ENCODE data around the gene LITAFD. TPM values are rescaled to one million over a fixed set of nuclear protein-coding genes. Genes with fewer than 3 reads are reported as not detected.

The LITAFD gene
- total RNA-seq, 4 donors from 2014 or later: not detected

DNA sequence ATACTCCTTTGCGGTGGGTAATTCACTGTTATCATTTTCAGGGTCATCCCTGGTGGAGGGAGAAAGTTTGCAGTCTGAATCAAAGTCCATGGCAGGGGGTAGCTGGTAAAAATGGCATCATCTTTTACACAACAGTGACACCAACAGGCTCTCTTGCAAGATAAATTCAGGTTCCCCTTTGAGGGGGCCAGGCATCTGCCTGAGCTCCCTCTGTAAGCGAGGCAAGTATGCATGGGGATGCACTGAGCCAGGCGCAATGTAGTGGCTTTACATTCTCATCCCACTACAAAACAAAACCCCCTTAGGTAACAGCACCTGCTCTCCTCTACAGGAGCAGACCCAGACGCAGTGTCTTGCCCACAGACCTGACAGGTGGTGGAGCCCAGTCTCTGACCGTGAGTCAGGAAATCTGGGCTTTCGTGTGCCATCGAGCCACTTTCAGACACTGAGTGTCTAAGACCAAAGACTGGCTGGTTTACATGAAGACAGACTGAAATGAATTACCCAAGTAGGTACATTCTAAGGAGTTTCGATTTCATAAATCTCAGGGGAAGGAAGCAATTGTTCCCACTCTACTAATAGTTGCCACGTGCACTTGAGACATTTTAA, 17.7 kb downstream of the LITAFD start:
- Histone ChIP-seq H3K4me1 (no peaks in the 10 kb centered on the region), H3K27me3 (no peaks in the 10 kb centered on the region), H3K27ac (no peak overlapping the region), H3K9me3 (no peaks in the 10 kb centered on the region), H3K4me3 (no peak overlapping the region), H3K36me3 (peaks cover 0 to 97% (median 50%) of the 10 kb centered on the region in 4 donors)
- 75 to 87% methylated on average over 2 to 9 of the region's 9 CpGs for WGBS, 2 donors (ENCODE audit: low coverage in 1 of 2)
- in situ Hi-C loops (cut with MboI; ENCODE audit: low pct_ligation_motif_present in 1 of 4, low pct_unique_long_range_greater_than_20kb in 1 of 4, low sequenced_read_pairs in 3 of 4): loop anchor here in 3 of 4 donors (10.0 to 25.0 kb wide), 3 partner anchors 105 to 238 kb away; partner anchors contain the start of gene ABAT (in 1 of the 3)
- DNase-seq: no peak
- intact Hi-C loops (cut with DNase I; ENCODE audit: low total_unique reads): loop anchor here (10.0 kb wide), 1 partner anchor 105 kb away; no protein-coding TSS in a partner anchor
- TF ChIP-seq, protein P1, sequence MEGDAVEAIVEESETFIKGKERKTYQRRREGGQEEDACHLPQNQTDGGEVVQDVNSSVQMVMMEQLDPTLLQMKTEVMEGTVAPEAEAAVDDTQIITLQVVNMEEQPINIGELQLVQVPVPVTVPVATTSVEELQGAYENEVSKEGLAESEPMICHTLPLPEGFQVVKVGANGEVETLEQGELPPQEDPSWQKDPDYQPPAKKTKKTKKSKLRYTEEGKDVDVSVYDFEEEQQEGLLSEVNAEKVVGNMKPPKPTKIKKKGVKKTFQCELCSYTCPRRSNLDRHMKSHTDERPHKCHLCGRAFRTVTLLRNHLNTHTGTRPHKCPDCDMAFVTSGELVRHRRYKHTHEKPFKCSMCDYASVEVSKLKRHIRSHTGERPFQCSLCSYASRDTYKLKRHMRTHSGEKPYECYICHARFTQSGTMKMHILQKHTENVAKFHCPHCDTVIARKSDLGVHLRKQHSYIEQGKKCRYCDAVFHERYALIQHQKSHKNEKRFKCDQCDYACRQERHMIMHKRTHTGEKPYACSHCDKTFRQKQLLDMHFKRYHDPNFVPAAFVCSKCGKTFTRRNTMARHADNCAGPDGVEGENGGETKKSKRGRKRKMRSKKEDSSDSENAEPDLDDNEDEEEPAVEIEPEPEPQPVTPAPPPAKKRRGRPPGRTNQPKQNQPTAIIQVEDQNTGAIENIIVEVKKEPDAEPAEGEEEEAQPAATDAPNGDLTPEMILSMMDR (IDR thresholded peaks at IDR 0.05): no peak
- TF ChIP-seq POLR2AphosphoS5 (IDR thresholded peaks at IDR 0.05) (no peak), POLR2A (IDR thresholded peaks at IDR 0.05) (no peak), EP300 (IDR thresholded peaks at IDR 0.05; ENCODE audit: low read depth) (no peak)

- peaks cover 0 to 97% (median 50%) of the 10 kb centered on the region in 4 donors for H3K36me3 ChIP-seq
- no peak overlapping the region for H3K27ac ChIP-seq
- H3K9me3 ChIP-seq: no peaks in the 10 kb centered on the region
- intact Hi-C loops (cut with DNase I; ENCODE audit: low total_unique reads) (loop anchor here (10.0 kb wide), 1 partner anchor 104 kb away; no protein-coding TSS in a partner anchor), in situ Hi-C loops (cut with MboI; ENCODE audit: low pct_ligation_motif_present in 1 of 4, low pct_unique_long_range_greater_than_20kb in 1 of 4, low sequenced_read_pairs in 3 of 4) (loop anchor here in 2 of 4 donors (10.0 kb wide), 1 partner anchor 104 kb away; no protein-coding TSS in a partner anchor)
- H3K27me3 ChIP-seq: no peaks in the 10 kb centered on the region
- H3K4me1 ChIP-seq: no peaks in the 10 kb centered on the region
- TF ChIP-seq EP300 (IDR thresholded peaks at IDR 0.05; ENCODE audit: low read depth) (no peak), POLR2A (IDR thresholded peaks at IDR 0.05) (no peak), POLR2AphosphoS5 (IDR thresholded peaks at IDR 0.05) (no peak)
- TF ChIP-seq, protein P1 (IDR thresholded peaks at IDR 0.05): no peak
- H3K4me3 ChIP-seq: no peak overlapping the region
- DNase-seq: no peak
- WGBS, 2 donors (ENCODE audit: low coverage in 1 of 2): 80 to 83% methylated on average over 5 of the region's 5 CpGs
These were observed 18.2 kb downstream of the LITAFD start for GRCh38 chr16:8900343-8900742.

- H3K27ac ChIP-seq: no peak overlapping the region
- no peaks in the 10 kb centered on the region for H3K27me3 ChIP-seq
- H3K4me3 ChIP-seq: no peak overlapping the region
- no peaks in the 10 kb centered on the region for H3K9me3 ChIP-seq
- WGBS, 2 donors (ENCODE audit: low coverage in 1 of 2): 70 to 84% methylated on average over 4 to 13 of the region's 13 CpGs
- intact Hi-C loops (cut with DNase I; ENCODE audit: low total_unique reads) (loop anchor here (10.0 kb wide), 1 partner anchor 103 kb away; no protein-coding TSS in a partner anchor), in situ Hi-C loops (cut with MboI; ENCODE audit: low pct_ligation_motif_present in 1 of 4, low pct_unique_long_range_greater_than_20kb in 1 of 4, low sequenced_read_pairs in 3 of 4) (loop anchor here in 2 of 4 donors (10.0 kb wide), 1 partner anchor 103 kb away; no protein-coding TSS in a partner anchor)
- DNase-seq: no peak
- TF ChIP-seq EP300 (IDR thresholded peaks at IDR 0.05; ENCODE audit: low read depth) (no peak), POLR2AphosphoS5 (IDR thresholded peaks at IDR 0.05) (no peak), POLR2A (IDR thresholded peaks at IDR 0.05) (no peak)
- TF ChIP-seq, protein P1 (IDR thresholded peaks at IDR 0.05): no peak
- H3K4me1 ChIP-seq: no peaks in the 10 kb centered on the region
- peaks cover 0 to 97% (median 50%) of the 10 kb centered on the region in 4 donors for H3K36me3 ChIP-seq
These were observed 19.2 kb downstream of the LITAFD start for GRCh38 chr16:8901320-8901861.

GRCh38 chr16:8903004-8903403, 20.9 kb downstream of the LITAFD start:
- DNase-seq: no peak
- peaks cover 0 to 95% (median 47%) of the 10 kb centered on the region in 4 donors for H3K36me3 ChIP-seq
- no peak overlapping the region for H3K4me3 ChIP-seq
- no peak for TF ChIP-seq POLR2A (IDR thresholded peaks at IDR 0.05)
- TF ChIP-seq, protein P1 (IDR thresholded peaks at IDR 0.05): no peak
- TF ChIP-seq POLR2AphosphoS5 (IDR thresholded peaks at IDR 0.05): no peak
- TF ChIP-seq EP300 (IDR thresholded peaks at IDR 0.05; ENCODE audit: low read depth): no peak
- no peak overlapping the region for H3K27ac ChIP-seq
- no peaks in the 10 kb centered on the region for H3K4me1 ChIP-seq
- no peaks in the 10 kb centered on the region for H3K9me3 ChIP-seq
- intact Hi-C loops (cut with DNase I; ENCODE audit: low total_unique reads) (loop anchor here (10.0 kb wide), 1 partner anchor 102 kb away; no protein-coding TSS in a partner anchor), in situ Hi-C loops (cut with MboI; ENCODE audit: low pct_ligation_motif_present in 1 of 4, low pct_unique_long_range_greater_than_20kb in 1 of 4, low sequenced_read_pairs in 3 of 4) (loop anchor here in 2 of 4 donors (10.0 kb wide), 1 partner anchor 102 kb away; no protein-coding TSS in a partner anchor)
- H3K27me3 ChIP-seq: no peaks in the 10 kb centered on the region
- WGBS, 2 donors (ENCODE audit: low coverage in 1 of 2): 92% methylated on average over 9 of the region's 9 CpGs; no CpG with 5 or more reads in 1 of the 2 donors
